Retinal pigment epithelial cell (primary cell): ENCODE data around the gene SLC11A2.

Source experiments
- DNase-seq: peaks from one replicate; pipeline ENCODE4 v3.0.0-alpha.2; 2010; ENCODE audit warnings: low read depth
- H3K4me3 ChIP-seq: 2 replicates; pipeline ENCODE4 v1.5.1; 2011; ENCODE audit warnings: mild to moderate bottlenecking, low read length, control low read depth, moderate library complexity
- TF ChIP-seq, protein P1 (sequence below): conservative IDR thresholded peaks from 2 replicates; pipeline ENCODE4 v1.5.1; 2011; ENCODE audit warnings: low read depth, low read length, control low read depth, inconsistent platforms

SLC11A2 gene

DNA sequence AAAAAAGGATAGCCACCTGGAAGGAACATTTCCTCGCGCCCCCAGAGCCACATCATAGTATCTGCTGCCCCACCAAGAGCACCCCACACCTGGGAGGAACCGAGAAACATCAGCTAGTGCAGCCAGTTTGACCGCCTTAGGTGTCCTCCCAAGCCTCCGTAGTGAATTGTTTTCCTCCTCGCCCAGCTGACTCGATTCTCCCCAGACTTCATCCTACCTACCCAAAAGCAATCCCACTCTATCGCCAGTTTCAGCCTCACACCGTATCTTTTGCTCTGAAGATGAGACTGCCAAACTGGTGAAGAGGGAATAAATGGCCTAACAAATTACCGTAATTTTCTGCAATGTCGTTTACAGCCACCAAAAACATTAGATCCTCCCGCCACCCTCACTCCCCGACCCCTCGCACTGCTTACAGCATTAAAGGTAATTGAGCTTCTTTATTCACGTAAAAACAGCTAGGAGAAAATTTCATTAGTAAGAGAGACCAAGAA is 1.2 kb upstream of the SLC11A2 start:
- TF ChIP-seq, protein P1, sequence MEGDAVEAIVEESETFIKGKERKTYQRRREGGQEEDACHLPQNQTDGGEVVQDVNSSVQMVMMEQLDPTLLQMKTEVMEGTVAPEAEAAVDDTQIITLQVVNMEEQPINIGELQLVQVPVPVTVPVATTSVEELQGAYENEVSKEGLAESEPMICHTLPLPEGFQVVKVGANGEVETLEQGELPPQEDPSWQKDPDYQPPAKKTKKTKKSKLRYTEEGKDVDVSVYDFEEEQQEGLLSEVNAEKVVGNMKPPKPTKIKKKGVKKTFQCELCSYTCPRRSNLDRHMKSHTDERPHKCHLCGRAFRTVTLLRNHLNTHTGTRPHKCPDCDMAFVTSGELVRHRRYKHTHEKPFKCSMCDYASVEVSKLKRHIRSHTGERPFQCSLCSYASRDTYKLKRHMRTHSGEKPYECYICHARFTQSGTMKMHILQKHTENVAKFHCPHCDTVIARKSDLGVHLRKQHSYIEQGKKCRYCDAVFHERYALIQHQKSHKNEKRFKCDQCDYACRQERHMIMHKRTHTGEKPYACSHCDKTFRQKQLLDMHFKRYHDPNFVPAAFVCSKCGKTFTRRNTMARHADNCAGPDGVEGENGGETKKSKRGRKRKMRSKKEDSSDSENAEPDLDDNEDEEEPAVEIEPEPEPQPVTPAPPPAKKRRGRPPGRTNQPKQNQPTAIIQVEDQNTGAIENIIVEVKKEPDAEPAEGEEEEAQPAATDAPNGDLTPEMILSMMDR: no peak
- no peak for DNase-seq
- H3K4me3 ChIP-seq: no peak overlapping the region

DNA sequence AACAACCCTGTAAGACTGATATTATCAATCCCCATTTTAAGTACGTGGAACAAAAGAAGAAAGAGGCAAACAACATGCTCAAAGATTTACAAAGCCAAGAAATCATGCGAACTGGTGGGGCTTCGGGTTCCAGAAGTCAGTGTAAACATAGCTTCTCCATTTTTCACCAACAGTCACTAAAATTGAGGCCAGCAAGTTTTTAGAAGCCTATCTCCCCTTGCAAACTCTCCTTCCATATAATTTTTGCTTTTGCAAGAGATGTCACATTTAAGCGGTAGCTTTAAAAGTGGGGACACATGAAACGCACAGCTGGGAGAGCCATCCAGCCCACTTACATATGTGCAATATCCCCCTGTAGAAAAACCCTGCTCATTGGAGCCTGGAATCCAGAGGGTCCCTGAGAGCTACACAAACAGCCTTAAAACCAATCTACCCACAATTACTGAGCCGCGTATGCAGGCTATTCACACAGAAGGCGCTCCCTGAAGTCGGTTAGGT is 797 bp downstream of the SLC11A2 start:
- no peak for DNase-seq
- peak overlapping the region; percentile 79 for H3K4me3 ChIP-seq
- TF ChIP-seq, protein P1: no peak

DNA sequence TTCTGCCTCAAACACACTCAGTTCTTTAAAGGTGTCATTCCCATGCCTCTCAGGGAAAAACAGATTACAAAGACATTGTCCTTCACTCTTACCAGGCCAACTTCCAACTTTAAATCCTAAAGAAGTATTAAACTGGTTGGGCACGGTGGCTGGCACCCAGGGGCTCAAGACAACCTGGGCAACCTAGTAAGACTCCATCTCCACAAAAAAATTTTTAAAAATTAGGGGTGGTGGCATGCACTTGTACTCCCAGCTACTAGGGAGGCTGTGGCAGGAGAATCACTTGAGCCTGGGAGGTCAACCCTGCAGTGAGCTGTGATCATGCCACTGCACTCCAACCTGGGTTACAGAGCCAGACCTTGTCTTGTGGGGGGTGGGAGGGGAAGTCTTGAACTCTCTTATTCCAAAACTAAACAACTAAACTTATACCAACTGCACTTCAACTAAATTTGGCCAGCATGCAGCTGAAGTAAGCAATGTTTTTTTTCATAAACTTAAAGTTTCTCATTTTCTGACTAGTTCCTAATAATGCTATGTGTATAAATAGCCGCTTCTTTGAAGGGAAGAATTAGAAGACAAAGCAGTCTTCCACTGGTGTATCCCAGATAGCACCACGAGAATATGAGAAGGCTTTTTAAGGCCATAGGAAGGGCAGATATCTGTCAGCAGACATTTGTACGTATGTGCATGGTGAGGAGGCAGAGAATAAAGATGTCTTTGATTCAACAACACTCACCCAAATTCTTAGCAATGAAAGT is 2.4 kb downstream of the SLC11A2 start:
- TF ChIP-seq, protein P1: no peak
- DNase-seq: no peak

DNA sequence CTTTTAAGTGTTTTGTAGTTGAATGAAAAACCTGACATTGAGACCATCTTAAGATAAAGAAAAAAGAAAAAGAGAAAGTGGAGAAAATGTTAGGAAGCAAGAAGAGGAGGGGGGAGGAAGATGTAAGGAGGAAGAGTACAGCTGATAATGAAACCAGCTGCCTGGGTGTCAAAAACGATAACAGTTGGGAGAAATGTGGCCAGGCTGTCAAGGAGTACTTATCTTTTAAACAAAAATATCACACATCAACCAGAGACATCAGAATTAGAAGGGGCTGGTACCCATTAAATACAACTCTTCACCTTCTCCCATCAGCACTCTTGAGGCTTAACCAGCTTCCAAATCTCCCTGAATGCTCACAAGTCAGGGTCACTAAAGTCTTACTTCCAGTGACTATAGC is 4.5 kb downstream of the SLC11A2 start:
- DNase-seq: no peak
- TF ChIP-seq, protein P1: no peak
- no peak overlapping the region for H3K4me3 ChIP-seq

More for the DNA sequence above, 2.4 kb downstream of the SLC11A2 start:
- peak overlapping the region; percentile 79 for H3K4me3 ChIP-seq

DNA sequence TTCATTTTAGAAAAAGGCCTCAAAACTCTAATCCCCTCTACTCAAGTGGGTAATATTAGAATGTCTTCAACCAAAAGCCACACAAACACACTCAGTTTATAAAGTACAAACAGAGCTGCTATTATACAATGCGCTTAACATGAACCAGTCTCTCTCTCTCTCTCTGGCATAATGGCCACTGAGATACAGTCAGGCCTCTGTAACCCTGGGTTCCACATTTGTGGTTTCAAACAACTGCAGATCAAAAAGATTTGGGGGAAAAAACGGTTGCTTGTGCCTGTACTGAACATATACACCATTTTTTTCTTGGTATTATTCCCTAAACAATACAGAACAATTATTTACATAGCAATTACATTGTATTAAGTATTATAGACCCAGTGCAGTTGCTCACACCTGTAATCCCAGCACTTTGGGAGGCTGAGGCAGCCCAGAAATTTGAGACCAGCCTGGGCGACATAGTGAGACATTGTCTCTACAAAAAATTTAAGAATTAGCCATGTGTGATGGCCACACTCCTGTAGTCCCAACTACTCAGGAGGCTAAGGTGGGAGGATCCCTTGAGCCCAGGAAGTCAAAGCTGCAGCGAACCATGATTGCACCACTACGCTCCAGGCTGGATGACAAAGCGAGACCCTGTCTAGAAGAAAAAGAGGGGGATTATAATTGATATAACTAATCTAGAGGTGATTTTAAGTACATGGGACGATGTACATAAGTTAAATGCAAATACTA is 5.6 kb downstream of the SLC11A2 start:
- H3K4me3 ChIP-seq: no peak overlapping the region
- TF ChIP-seq, protein P1: no peak
- DNase-seq: no peak

DNA sequence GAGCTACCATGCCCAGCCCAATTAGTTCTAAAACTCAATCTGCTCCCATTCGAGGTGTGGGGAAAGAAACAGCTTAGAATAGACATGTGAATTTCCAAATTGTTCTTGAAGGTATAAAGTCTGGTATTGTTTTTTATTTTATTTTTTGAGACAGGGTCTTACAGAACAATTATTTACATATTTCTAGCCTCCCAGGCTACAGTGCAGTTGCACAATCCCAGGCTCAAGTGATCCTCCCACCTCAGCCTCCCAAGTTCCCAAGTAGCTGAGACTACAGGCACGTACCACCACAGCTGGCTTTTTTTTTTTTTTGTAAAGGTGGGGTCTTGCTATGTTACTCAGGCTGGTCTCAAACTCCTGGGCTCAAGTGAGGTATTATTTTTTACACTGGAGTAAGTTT is 6.3 kb downstream of the SLC11A2 start:
- TF ChIP-seq, protein P1: no peak
- no peak for DNase-seq
- no peak overlapping the region for H3K4me3 ChIP-seq

DNA sequence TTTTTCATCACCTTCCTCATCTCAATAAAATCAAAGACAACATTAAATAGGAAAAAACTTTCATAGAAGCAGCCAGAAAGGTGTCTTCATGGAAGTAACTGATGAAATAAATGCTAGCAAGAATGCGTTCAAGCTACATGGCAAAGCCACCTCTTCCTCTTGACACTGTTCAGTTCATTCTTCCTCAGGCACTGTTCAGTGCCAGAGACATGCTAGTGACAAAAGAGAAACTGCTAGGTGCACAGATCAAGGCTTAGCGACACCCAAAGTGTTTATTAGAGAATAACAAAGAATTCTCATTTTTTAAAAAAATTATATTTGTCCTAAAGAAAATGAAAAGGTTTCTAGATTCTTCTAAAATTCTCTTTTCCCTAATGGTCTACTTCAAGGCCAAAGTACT is 7.2 kb downstream of the SLC11A2 start:
- TF ChIP-seq, protein P1: no peak
- DNase-seq: no peak
- no peak overlapping the region for H3K4me3 ChIP-seq
